NCI-H2081 treated with DMSO at 0.1 percent for 48 hours (cell line): Measurements from ENCODE around the gene GSG1L2.

ENCODE experiments used
- DNase-seq: peaks from one replicate; lab custom pipeline; 2025; lab: John Stamatoyannopoulos, UW

GSG1L2 gene

DNA sequence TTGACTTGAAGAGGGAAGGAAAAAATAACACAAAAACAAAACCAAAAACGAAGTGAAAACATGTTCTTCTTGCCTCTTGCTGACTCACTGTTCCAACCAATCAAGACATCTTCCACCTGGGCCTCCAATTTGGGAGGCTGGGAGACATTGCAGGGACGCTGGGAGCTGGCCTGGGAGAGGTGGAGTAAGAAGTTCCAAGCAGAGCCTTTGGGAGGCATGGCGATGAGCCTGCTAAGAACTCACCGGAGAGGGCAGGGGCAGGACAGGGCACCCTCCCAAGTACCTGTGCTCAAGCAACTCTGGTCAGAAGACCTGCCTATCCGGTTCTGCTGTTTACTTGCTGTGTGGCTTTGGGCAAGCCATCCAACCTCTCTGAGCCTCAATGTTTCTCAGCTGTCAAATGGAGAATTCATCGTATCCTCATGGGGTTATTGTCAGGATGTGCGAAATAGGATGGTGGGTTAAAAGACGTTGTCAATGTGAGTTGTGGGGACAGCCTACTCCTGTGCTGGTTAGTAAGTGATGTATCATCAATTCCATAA lies 3.0 kb upstream of the GSG1L2 start:
- no peak for DNase-seq

DNA sequence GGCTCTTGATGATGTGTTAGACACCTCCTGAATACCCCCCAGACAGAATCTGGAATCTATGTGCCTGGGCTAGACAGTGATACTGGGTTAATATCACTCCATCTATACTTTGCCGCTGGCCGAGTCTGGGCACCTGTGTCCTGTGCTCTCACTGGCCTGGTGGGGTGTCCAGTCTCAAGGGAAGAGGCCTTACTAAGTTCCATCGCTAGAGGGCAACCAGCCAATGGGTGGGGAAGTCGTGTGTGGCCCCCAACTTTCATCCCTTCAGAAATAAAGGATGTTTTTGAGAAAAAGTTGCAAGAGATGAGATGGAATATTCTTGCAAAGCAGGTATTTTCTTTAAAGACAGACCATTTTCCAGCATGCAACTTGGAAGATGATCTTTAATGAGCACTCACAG lies 2.2 kb upstream of the GSG1L2 start:
- DNase-seq: no peak

DNA sequence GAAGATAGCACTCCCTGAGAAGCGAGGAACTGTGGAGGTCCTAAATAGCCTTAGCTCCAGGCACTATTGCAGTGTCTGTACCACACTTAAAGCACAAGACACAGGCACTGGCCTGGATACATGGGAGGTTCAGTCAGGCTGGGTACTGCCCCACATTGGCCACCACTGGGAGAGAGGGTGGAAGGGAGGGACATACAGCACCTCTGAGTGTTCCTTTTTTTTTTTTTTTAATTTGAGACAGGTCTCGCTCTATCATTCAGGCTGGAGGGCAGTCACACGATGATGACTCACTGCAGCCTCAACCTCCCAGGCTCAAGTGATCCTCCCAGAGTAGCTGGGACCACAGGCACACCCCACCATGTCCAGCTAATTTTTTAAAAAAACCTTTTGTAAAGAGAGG lies 1.4 kb downstream of the GSG1L2 start:
- DNase-seq: no peak

DNA sequence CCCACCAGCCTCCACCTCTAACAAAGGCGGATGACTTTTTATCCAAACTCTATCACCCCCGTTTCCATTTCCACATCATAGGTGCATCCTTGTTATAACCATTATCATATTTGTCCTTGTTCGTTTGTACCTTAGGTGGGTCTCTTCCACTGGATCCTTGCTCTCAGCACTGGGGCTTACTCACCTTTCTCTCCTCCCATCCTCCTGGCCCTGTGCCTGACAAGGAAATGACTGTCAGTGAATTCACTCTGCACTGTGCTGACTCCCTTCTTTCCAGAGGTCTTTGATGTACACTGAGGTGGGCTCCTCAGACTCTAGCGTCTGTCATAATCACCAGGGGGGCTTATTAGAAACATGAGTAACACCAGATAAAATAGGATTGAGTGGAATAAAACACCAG lies 3.1 kb downstream of the GSG1L2 start:
- no peak for DNase-seq

DNA sequence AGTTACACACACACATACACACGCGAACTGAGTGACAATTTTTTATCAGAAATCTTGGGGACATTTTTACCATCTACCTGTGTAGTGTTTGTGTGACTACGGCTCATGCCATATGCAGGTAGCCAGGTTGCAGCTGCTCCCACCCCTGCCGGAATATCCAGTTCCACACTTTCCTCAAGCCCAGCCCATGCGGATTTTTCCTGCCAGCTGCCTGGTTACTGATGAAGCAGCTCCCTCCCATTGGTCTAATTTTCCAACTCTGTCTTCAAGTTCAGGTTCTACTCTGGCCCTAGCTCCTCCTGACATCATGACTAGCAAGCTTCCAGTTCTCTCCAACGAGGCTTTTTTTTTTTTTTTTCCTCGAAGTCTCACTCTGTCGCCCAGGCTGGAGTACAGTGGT lies 4.8 kb downstream of the GSG1L2 start:
- DNase-seq: no peak

DNA sequence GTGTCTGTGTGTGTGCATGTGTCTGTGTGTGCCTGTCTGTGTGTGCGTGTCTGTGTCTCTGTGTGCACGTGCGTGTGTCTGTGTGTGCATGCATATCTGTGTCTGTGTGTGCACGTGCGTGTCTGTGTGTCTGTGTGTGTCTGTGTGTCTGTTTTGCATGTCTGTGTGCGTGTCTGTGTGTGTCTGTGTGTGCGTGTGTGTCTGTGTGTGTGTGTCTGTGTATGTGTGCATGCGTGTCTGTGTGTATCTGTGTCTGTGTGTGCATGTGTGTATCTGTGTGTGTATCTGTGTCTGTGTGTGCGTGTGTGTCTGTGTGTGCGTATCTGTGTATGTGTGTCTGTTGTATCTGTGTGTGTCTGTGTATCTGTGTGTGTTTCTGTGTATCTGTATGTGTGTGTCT lies 5.4 kb downstream of the GSG1L2 start:
- DNase-seq: no peak

DNA sequence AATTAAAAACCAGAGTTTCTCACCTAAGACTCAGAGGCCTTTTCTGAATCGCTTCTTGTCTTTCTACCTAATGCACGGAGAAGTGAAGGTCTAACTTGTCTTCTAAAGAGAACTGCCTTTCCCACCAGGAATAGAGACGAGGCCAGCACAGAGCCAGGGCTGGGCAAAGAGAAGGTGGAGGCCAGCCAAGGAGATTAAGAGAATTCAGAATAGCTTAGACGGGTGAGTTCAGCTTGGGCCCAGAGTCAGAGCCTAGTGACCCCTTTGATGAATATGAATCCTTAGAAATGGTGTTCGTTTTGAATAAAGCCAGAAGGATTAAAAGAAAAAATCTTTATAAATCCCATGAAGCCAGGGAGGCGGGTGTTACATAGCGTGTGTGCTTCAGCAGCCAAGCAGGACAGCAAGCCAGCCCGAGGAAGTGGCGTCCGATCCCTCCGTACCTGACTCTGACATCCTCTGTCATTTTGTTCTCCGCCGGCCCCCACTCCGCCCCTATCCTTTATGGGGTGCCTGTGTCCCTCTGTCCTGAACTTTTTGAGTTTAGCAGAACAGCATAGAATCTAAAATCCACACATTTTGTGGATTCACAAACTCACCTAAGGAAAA lies 7.4 kb downstream of the GSG1L2 start:
- DNase-seq: no peak

DNA sequence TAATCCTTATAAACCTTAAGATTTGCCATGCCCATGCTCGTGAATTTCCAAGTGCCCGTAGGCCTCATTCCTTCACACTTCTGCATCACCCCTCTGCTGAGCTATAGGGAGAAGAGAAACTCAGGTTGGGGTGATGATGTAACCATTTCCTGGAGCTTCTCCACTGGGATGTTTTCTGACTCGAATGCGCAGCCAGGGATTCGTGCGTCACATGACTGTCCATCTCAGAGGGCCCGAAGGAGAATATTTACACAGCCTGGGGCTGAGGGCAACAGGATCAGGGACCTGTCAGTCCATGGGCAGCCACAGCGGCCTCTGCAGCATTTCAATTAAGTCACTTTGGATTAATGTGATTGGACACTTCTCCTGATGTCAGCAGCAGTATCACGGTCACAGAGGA lies 8.7 kb downstream of the GSG1L2 start:
- DNase-seq: no peak

DNA sequence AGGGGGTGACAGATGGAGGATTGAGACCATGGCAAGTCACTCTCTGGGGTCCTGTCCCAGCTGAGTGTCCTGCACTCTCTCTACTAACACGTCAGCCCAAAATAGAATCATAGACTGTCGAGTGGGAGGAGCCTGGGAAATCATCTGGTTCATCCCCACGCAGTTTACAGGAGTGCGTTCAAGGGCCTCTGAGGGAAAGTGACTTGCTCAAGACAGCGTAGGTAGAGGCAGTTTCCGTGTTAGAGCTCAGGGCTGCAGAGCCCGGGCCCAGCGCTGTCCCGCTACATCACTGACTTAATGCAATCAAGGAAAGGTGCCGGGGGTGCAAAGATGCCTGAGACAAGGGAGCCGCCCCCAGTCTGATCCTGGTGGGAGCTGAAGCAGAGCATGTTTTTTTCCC lies 10.3 kb downstream of the GSG1L2 start:
- no peak for DNase-seq

DNA sequence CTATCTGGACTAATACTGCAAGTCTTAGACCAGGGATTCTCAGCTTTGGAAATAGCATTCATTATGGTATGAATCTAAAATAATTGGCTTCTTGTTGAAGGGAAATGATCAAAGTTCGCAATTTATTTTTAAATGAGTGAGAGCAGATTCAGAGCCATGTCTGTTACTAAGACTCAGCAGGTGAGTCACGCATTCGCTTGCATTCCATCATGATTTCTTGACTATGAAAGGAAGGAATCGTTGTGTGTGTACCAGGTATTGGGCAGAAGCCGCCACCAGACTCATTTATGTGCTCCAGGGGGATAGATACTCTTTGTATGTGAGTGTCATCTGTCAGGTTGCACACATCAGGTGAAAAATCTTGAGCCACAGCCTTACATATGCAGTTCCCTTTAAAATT lies 10.8 kb downstream of the GSG1L2 start:
- no peak for DNase-seq

DNA sequence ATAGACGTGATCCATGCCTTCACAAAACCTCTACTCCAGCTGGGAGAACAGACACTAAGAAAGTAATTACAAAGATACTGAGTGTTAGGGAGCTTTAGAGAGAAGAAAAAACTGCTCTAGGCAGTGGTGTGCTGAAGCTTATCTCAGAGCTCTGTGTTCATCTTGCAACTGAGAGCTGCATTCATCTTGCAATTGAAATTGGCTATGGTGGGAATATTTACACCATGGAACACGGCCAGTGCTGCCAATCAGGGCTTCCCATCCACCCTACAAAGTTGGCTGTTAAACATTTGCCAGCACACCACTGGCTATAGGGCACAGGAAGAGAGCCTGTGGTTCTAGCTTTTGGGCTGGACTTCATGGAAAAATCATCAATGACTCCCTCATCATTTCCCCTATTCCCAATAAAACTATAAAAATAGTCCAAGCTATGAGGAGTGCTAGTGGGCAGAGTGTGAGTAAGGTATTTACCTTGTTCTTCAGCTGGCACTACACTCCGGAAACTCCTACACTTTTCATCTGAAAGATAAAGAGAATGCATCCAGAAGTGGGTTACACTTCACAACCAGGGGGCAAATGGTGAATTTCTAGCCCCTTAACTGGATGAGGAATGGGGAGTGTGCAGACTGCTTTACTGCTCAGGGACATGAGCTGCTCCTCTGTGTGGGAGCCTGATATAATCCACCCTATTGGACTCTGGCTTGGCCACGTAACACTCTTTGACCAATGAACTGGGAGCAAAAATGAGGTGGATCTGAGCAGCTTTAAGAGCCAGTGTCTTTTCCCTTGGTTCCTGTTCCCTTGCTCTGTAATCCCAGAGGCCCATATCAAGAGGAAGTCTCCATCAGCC lies 11.6 kb downstream of the GSG1L2 start:
- no peak for DNase-seq

DNA sequence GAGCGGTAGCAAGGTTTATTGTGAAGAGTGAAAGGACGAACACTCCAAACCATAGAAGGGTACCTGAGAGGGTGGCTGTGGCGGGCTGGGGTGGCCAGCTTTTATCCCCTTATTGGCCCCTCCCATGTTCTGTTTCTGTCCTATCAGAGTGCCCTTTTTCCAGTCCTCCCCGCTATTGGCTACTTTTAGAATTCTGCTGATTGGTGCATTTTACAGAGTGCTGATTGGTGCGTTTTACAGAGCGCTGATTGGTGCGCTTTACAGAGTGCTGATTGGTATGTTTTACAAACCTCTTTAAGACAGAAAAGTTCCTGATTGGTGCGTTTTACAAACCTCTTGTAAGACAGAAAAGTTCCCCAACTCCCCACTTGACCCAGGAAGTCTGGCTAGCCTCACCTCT lies 12.5 kb downstream of the GSG1L2 start:
- no peak for DNase-seq

DNA sequence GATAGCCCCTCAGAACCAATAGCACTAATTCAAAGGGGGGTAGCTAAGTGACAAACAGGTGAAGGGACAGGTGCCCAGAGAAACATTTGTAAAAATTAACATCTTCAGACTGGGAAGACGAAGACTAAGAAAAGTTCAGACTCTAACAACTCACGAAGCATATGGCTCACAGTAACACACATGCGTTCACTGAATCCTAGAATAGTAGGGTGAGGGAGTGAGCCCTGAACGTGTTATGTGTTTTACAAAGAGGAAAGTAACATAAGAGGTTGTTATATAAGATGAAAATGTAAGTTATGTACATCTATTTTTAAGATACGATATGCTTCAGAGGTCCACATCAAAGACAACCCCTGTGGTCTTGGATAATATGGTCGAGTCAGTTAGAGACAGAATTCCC lies 15.2 kb downstream of the GSG1L2 start:
- DNase-seq: no peak

DNA sequence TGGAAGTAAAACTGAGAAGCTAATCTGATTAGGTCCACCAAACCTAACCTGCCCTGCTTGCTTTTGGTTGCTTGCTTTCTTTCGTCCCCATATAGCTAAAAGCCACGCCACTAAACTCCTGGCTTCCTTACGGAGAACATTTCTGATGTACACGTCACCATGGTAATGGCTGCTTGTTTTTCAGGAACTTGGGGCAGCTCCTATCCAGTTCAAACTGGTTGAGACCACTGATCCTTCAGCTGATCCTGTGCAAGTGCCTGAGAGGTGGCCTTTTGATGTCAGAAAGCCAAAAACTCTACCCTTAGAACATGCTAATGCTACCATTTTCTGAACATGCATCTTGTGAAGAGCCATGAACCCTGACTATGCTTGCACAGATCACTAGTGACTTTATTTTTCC lies 16.1 kb downstream of the GSG1L2 start:
- no peak for DNase-seq

DNA sequence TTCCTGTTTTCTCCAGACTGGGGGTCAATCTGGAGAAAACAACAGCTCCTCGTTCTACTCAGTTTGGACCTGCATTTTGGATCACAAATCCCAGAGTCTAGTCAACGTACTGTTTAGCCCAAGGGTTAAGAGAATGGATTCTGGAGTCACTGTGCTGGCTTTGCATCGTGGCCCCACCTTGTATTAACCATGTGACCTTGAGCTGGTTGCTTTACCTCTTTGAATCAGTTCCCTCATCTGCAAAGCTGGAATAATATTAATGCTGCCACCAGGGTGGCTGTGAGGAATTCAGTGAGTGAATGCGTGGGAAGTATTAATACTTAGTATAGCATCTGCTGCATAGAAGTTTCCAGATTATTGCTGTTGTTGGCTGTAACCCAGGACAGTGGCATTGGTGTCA lies 19.2 kb downstream of the GSG1L2 start:
- DNase-seq: no peak

DNA sequence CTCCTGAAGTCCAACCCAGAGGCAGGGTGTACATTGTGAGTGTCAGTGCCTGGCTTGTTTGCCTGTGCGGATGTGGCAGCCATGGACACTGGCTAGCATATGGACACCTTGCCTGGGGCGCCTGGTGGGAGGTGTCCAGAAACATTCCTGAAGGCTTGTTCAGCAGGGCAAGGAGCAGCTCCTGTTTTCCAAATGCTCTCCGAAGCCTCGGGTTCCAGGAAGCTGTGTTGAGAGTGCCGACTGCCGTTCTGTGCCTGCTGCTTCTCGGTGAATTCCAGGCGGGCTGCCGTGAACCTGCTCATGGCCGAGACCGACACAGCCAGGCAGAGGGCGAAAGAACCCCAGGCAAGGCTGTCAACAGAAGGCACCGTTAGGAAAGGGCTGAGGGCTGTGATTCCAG lies 19.6 kb downstream of the GSG1L2 start:
- DNase-seq: no peak

DNA sequence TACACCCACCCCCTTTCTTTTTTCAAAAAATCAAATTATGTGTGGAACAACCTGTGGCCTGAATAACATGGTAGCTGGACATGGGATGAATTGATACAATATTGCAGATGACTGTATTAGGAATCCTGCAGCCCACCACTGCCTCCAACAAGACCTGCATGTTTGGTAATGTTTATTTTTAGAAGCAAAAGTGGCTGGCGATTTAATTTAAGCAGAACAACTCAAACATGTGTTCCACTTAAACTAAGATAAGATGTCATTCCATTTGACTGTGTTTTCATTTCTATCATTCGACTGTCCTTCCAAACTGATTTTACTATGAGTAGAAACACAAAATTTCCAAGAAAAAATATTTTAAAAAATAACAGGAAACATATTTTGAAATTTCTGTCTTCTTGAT lies 20.4 kb downstream of the GSG1L2 start:
- DNase-seq: no peak

DNA sequence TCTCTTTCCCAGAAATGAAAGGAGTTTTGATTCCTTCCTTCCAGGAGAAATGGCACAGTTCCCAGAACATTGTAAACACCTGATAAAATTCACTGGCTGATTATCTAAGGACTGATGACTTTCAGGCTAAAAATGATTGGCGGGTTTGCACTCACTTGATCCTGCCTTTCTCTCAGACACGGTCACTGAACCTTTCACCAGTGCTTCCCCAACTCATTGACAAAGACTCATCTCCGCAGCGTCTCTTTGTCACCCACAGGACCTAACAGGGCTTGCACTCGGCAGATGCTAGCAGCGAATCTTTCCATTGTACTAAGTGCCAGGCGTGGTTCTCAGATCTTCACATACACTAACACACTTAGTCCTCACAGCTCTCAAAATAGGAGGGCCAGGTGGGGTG lies 23.2 kb downstream of the GSG1L2 start:
- no peak for DNase-seq

DNA sequence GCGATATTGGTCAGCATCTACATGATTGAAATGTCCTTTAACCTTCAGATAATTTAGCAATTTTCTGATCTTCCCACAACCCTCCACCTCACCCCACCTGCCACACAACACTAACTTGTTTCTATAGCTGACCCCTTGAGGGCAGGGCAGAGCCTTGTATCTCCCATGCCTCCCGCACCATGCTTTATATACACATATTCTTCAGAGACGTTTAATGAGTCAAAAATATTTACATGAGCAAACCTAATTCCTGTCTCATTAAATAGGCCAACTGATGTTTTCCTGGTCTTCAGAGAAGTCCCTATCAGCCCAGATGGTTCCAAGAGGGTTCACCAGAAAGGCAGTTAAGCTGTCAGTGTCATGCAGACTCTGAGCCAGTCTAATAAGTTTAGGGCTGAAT lies 23.9 kb downstream of the GSG1L2 start:
- DNase-seq: no peak

DNA sequence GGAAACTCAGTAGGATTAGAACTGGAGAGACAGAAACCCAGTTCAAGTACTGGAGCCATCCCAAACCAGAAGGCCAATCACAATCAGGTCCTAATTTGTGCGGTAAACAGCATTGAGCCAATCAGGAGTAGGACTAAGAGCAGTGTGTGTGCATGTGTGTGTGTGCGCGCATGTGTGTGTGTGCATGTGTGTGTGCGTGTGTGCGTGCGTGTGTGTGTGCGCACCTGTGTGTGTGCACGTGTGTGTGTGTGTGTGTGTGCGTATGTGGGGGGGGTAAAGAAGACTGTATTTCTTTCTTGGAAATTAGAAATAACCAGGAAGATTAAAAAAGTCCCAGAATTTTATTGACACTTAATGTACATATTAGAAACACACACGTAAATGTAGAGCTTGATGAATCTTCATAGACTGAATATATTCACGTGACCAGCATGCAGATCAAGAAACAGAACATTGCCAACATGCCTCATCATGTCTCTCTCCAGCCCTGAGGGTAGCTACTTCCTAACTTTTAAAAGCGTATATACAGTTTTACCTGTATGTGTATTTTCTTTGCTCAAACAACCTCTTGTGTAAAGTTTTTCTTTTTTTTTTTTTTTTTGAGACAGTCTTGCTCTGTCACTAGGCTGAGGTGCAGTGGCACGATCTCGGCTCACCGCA lies 29.6 kb downstream of the GSG1L2 start:
- no peak for DNase-seq

DNA sequence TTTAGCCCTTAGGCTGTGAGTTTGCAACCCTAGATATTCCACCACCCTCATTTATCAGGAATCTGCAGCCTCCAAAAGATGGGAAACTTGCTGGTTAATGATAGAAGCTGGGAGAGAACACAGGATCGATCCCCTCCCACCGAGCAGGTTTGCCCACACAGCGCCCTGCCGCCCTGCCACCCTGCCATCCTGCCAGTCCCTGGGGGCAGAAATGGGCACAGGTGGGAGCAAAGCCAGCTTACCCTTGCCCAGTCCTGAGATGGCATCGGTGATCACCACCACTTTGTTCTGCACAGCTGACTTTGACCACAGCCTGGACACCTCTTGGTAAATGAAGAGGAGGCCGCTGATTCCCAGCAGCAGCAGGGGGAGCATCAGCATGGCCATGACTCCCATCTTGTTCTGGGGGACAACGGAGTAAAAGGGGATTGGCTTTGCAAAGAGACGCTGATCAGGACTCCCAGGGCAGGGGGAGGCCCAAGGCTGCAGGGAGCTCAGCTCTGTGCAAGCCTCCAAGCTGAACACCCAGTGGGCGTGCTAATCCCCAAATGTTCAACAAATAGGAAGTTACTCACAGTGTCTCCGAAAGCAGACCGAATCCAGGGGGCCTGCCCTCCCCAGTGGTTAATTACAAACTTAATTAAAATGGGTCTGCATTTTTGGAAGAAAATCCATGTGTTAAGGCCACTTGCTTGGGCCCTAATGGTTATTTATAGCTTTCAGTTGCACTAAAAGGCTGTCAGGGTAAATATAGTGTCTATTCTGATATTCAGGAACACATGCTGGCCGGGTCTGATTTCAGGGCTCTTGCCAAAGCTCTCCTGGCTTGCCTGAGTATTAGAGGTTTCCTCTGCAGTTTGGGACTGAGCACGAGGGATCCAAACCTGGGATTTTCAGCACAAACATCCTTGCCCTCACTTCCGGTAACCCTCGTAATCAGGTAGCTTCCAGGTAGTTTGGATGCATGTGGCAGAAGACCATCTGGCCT lies 30.7 kb downstream of the GSG1L2 start, which contains the start of gene DHRS7C:
DHRS7C (minus strand) TSS at position 704 of the 988 bp plus-strand sequence; CDS start at position 396, 308 bp downstream.
- DNase-seq: no peak

DNA sequence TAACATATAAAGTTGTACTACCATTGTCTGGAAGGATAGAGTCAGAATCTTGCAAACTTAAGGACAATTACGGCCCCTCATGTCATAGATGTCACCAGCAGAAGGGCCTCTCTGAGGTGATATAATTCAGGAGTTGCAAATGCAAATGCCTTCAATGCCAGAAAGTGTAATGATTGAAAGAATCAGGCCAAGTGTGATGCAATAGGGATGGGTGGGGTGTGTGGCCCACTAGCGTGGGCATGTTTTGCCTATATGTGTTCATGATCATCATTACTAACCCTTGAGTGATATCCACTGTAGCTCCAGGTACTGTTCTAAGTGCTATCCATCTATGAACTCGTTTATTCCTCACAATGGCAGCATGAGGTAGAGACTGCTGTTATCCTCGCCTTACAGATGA lies 31.6 kb downstream of the GSG1L2 start:
- DNase-seq: no peak
